HG02642 (cell line): ENCODE data around the gene STRIP2.
"Not testable (repeated sequence)": the region's sequence is repeated elsewhere in the genome, so short reads cannot be mapped to it uniquely, and the experiment has no call there.

ENCODE experiments used
- ATAC-seq: cut with Tn5 transposase; IDR thresholded peaks from one replicate; pipeline ENCODE4 v1.9.1; 2021; ENCODE audit warnings: mild to moderate bottlenecking; ENCODE audit not compliant: unreplicated experiment, poor library complexity

STRIP2 gene

DNA sequence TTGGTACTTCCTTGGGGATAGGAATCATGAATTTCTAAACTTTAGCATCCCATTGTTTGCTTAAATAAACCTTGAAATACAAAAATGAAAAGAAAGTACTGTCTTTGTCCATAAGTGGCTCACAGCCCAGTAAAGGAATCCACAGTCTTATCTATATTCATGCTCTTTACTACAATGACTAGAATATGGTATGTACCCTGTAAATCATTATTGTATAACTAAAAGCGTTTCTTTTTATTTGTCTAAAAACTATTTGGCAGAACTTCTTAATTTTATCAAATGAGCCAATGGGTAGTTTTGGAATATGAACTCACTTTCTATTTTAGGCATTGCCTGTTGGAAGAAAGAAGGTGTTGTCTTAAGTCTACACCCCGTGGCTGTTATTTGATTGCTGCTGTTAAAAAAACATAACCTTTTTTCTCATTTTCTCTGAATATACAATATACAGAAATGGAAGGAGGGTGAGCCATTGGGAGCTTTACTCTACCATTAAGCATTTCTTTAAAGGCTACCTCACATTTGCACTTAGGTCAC, 12.4 kb upstream of the STRIP2 start:
- no peak for ATAC-seq

DNA sequence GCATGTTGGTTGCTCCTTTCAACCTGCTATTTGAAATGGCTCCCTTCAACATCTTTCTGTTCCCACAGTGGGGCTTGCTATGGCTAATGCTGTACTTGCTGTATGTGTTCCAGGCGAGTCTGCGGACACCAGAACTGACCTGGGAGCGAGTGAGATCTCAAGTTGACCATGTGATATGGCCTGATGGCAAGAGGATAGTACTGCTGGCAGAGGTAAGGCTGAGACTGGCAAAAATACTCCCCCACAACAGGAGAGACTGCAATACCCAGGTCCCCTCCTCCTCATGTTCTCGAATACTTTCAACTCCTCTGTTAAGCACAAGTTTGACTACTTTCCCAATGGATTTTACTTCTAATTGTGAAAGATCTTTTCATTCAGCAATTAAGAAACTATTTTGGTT, 11.5 kb upstream of the STRIP2 start:
- no peak for ATAC-seq

DNA sequence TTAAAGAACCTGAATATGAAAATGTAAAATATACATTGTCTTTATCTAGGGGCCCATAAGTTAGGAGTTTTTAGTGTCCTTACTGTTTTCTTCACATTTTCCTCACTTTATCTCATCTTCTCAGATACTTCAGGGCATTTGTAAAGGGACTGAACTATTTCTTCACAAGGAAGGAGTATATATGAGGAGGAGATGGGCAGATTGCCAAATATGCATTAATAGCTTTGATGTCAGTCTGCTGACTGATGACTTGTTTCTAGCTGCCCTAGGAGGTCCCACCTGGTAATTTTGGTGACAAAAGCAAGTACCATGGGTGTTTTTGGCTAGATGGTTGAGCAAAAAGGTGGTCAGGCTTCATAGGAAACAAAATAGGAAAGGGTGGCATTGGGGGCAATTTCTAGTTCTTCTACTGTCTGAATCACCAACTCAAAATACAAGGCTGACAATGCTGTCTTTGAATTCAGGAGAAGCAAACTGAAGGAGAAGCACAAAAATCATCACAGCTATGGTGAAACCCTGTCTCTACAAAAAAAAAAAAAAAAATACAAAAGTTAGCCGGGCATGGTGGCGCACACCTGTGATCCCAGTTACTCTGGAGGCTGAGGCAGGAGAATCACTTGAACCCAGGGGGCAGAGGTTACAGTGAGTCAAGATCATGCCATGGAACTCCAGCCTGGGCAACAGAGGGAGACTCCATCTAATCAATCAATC, 10.4 kb upstream of the STRIP2 start:
- ATAC-seq = no peak

DNA sequence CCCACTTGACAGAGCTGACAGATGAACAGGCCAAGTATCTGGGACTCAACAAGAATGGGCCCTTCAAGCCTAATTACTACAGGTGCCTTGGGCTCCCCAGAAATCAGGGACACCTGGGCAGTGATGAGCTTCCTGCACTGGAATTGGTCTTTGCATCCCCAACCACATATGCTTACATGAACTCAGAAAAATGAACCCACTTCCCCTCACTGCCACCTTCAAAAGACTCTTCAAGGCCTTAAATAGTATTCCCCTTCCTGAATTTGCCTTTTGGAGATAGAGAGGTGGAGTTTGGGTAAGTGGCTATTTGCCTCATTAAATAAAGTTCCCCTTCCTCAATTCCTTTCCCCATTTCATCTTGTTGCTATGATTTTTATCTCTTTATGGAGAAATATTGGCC, 7.8 kb upstream of the STRIP2 start:
- no peak for ATAC-seq

DNA sequence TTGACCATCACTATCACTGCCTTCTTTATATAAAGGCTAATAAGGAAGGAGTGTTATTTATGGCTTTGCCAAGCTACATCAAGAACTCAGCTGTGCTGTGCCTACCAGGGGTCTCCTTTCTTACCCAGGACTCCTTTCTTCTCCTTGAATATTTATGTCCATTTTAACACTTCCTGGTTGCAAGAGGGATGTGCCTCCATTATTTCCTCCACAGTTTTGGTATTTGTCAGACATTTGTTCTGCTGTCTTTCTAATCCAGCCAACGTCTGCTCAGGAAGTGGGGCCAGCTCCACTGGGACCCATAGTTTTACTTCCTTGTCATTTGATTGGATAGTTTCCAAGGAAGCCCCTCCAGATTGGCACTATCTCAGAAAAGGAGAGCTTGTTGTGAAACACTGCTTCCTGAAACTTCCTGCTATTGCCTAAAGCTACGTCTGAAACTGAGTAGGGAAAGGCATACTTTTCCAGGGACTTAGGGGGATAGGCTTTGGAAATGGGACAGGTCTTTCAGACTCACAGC, 6.6 kb upstream of the STRIP2 start:
- ATAC-seq = no peak

DNA sequence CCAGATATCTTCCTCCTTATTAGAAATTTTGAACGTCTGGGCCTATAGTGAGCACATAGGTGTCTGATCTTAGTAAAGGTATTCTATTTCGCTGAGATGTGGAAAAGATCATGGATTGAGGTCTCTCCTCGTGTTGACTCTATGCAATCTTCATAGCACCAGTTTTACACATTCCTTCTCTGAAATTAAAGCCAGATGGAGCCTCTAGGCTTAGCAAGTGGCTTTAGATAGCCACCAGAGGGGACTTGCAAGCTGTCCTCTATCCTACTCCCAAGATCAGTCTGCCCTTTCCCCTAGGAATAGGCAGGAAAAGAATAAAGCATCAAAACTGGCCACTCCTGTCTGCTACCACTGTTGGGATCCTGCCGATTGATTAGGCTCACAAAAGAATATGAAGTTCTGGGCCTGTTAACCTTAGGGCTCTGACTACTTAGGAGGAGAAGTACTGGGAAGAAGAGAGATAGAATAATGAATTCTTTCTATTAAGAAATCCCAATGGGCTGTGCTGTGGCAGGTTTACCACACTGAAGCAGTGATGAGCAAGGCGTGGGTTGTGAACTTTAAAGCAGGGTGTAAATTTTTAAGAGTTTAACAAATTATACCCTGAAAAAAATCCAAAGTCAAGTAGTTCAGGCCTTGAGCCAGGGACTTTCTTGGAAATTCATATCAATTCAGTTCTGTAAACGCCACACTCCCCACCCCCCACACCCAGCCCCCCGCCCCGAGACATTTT, 2.2 kb upstream of the STRIP2 start:
- ATAC-seq = no peak

DNA sequence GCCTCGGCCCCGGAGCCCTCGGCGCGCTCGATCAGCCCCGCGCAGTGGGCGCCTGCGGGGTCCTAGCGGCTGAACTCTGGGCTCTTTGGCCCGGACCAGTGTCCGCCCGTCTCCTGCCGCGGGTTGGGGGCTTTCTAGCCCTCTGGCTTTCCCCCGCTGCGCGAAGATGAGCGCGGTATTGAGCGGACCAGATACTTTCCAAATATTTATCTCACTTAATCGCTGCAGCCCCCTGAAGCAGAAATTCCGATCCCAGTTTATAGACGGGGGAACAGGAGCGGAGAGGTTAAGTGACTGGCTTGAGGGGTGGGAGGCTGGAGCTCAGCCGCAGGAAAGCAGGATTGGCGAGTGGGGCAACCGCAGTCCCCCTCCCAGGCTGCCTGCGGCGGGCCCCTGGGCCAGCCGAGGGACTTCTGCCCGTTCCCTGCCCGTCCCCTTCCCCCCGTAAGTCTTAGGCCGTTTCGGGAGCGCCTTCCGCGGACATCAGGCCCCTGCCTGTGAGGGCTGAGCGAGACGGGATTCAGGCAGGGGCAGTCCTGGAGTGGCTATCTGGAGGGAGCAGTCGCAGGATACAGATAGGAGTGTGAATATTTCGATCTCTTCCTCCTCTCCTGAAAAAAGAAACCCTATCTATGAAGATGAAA, 565 bp downstream of the STRIP2 start:
- ATAC-seq = no peak

DNA sequence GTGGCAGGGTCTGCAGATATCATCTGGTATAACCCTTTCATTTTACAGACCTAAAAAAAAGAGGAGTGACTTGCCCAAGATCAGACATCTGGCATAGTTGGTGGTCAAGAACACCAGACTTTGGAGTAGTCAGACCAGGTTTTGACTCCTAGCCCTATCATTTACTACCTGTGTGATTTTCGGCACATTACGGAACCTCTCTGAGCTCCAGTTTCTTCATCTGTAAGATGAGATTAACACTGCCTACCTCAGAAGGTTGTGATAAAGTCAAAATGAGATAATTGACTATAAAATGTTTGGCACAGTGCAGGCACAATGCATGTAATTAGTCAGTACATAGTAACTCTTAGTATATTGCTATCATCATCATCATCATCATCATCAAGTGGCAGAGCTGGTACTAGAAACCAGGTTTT, 1.2 kb downstream of the STRIP2 start:
- no peak for ATAC-seq

DNA sequence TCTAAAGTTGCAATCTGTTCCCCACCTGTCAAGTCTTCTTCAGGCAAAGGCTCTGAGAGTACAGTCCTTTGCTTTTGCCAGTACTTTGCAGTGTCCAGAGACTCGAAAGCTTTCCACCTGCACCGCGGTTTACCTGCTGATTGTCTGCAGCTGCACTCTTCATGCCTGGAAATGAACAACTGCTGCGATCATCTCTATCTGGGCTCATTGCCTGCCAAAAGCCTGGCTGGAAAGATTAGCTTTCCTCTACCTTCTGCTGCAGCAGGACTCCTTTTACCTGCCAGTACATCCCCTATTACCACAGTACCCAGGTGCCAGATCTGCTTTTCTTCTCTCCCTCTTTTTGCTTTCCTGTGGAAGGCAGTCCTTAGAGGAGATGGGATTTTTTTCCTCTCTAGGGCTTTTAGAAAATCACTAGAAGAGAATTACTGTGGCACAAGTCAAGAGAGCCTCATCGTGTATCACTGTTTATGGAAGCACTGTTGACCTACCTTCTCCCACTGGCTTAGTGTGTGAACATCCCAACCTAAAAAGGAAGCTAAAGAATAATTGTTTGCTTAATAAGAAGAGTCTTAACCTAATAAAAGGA, 2.2 kb downstream of the STRIP2 start:
- no peak for ATAC-seq

DNA sequence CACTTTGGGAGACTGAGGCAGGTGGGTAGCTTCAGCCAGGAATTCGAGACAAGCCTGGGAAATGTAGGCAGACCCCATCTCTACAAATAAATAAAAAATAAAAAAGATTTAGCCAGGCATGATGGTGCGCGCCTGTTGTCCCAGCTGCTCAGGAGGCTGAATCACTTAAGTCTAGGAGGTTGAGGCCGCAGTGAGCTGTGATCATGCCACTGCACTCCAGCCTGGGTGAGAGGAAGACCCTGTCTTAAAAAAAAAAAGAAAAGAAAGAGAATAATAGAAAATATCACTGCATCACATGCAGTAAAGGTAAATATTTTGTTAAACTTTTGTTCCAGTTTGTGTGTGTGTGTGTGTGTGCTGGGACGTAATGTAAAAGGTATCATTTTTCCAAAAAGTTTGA, 3.0 kb downstream of the STRIP2 start:
- no peak for ATAC-seq

DNA sequence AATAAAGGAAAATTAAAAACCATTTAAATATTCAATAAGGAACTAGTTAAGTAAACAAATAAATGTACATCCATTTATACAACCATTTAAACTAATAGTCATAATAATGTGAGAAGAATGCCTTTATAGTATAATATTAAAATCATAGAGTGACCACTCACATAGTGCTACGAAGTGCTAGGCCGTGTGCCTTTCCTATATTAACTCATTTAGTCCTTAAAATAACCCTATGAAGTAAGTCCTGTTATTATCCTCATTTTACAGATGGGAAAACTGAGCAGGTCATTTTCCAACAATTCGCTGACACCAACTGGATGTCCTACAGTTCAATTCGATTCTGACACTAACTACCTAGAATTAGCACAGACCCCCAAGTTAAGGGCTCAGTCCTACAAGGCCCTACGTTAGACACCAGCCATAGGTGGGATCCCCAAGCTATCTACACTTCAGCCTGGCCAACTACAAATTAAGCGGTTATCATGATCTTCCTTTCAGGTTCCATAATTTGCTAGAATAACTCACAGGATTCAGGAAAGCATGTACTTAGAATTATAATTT, 4.1 kb downstream of the STRIP2 start:
- ATAC-seq = no peak

DNA sequence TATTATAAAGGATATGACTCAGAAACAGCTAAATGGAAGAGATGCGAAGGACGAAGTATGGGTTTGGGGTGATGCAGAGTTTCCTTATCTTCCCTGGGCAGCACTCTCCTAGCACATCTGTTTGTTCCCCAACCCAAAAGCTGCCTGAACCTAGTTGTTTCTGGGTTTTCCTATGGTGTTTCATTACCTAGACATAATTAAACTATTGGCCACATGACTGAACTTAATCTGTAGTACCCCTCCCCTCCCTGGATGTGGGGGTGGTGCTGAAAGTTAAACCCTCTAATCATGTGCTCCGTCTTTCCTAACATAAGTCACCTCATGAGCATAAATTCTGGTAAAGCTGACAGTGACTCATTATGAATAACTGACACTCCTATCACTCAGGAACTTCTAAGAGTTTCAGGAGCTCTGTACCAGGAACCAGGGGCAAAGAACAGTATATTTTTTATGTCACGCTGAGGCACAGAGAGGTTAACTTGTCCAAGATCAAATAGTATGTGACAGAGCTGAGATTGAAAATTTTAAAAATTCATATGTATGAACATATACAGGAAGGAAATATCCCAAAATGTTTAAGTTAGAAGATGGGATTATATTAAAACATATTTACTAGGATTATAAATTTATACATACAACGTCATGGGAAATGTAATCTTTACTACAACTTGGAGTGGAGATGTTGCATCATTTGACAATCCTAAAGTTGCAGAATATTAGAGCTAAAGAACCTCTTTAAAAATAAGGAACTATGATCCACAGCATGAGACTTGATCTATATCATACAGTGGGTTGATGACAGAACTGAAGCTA, 4.8 kb downstream of the STRIP2 start:
- ATAC-seq = no peak

DNA sequence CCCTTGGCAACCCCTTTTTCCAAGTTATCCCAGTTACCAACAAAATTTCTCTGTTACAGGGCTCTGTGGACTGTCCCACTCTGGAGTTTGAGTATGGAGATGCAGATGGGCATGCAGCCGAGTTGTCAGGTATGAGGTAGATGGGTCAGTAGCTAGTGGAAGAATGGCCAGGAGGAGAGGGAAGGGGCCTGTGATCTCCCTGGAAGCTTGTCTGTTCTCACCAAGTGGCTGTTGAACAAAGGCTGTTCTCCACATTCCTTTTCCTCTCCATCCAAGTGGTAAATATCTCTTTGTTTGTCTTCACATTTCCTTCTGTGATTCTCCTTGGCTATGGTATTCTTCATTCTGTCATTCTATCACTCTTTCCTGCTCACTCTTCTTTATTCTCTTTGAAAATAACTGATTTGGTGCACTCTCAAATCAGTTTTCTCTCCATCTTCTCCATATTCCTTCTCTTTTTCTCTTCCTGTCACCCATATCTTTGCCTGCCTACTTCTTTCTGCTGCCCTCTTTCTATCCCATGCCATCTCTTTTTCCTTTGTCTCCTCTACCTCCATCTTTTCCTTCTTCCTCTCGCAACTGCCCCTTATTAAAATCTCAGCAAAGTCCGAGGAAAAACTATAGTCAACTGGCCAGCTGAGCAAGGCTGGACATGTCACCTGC, 5.9 kb downstream of the STRIP2 start:
- no peak for ATAC-seq

DNA sequence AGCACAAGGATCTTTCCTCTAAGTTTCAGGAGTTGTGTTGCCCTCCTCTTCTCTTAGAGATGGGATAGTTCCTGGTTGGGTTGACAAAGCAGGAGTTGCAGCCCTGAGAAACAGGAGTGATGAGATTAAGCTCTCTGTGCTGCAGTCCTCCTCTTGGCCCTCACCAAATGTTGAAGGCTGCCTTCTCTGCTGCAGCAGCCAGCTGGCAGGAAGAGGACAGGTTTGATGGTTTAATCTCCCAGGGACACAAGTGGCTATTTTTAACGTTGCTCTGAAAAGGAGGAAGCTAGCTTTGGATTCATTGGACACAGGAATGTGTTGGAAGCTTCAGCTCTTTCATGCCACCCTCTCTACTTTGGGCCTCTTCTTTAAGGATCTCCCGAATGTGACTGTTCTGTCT, 9.4 kb downstream of the STRIP2 start:
- no peak for ATAC-seq

DNA sequence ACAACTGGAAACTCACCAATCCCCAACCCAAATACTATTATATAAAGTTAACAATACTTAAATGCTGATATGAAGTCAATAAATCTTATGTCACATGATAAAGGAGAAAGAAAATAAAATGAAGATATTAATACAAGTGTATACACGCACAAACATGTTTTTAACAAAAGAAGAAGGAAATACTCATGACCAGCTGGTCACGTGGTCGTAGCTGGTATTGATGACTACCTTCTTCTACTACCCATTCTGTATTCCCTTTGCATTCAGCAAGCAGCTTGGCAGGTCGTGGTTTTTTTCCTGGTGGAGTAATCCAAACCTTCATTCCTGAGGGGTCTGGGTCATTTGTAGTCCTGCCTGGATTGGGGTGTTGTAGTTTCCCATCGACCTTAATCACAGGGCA, 10.5 kb downstream of the STRIP2 start:
- ATAC-seq = not testable (repeated sequence)

DNA sequence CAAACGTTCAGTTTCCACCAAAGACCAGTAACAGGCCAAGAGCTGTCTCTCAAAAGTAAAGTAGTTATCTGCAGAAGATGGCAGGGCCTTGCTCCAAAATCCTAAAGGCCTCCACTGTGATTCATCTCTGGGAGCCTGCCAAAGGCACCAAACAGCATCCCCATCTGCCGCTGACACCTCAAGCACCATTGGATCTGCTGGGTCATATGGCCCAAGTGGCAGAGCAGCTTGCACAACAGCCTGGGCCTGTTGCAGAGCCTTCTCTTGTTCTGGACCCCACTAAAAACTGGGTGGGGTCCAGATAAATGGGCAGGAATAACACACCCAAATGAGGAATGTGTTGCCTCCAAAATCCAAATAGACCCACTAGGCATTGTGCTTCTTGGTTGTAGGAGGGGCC, 12.7 kb downstream of the STRIP2 start:
- not testable (repeated sequence) for ATAC-seq

DNA sequence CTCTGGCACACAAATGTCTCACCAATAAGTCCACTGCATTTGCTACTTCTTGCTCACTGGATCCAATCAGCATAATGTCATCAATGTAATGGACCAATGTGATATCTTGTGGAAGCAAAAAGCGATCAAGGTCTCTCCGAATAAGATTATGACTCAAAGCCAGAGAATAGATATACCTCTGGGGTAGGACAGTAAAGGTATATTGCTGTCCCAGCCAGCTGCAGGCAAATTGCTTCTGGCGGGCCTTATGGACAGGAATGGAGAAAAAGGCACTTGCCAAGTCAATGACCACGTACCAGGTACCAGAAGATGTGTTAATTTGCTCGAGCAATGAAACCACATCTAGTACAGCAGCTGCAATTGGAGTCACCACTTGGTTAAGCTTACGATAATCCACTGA, 13.2 kb downstream of the STRIP2 start:
- ATAC-seq = not testable (repeated sequence)

DNA sequence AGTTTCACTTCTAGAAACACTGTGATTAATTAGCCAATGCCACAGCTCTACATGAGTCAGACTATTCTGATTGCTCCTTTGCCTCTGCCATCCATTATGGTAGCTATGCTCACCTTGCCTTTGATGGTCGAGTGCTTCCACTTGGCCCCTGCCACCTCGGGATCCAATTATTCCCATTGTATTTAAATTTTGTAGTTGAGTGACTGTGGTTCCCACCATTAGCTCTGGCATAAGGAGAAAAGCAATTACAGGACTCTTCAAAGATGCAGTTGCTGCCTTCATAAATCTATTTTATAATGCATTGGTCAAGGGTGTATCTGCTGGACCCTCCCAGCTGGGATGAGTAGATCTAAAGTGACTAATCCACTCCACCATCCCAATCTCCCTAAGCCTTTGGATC, 14.4 kb downstream of the STRIP2 start:
- ATAC-seq = not testable (repeated sequence)

DNA sequence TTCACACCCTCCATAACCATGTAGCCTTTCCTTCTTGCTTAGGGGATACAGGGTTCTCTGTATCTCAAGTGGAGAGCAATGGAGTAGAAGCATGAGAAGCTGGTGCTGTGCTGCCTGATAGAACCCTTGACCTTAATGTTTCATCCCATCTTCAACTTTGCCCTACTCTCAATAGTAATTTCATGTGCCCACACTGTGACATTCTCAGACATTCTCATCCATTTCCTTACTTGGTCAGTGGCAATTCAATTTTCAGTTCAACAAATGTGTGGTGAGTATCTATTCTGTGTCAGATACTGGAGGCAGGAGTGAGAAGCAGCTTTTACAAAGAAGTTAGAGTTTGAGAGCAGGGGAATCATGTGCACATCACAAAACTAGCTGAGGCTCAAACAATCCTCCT, 16.1 kb downstream of the STRIP2 start:
- no peak for ATAC-seq
